ENCODE data around the gene CDC42SE1.

Gene CDC42SE1

DNA sequence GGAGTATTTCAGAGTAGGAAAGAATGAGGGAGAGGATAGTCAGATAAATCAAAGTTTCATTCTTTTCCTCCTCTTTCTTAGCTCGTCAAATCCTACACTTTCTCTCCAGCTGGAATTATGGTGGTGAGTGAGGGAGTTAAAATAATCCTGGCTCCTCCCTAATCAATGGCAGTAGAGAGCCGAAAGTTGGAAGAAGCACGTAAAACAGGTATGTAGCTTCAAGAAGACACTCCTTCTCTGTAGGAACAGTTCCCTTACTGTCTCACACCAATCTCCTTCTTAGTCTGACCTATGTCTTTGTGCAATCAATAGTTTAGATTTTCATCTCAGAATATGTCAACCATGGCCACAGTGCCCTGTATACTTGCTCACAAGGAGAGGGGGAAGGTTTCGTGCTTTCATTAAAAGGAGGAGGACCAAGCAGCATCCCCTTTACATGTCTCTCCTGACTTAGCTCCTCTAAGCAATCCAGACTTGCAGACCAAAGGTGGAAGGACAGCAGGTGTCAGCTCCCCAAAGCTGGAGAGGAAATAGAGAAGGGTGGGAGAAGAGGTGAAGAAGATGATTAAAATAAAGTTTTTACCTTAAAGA, 53.6 kb downstream of the CDC42SE1 start:
- Histone ChIP-seq H3F3A (ENCODE audit: control insufficient read depth, insufficient read depth) (peaks cover 6% of the 10 kb centered on the region), H3K9me3 (ENCODE audit: control insufficient read depth, insufficient read depth, low read length) (no peaks in the 10 kb centered on the region), H3K27ac (ENCODE audit: low read depth, low read length) (no peak overlapping the region), H3K4me3 (ENCODE audit: low read length) (peak overlapping the region; percentile 64), H3K4me2 (ENCODE audit: low read length) (peak overlapping the region; percentile 61), H3K4me1 (ENCODE audit: control insufficient read depth, low read length) (peaks cover 60% of the 10 kb centered on the region), H4K20me1 (ENCODE audit: control insufficient read depth, insufficient read depth, low read depth, low read length) (no peaks in the 10 kb centered on the region), H3K27me3 (ENCODE audit: control insufficient read depth, low read length) (no peaks in the 10 kb centered on the region), H3K36me3 (ENCODE audit: control insufficient read depth, low read length) (0 out of 2 replicates have a peak, but pooled peaks cover 3% of the 10 kb centered on the region), H3K9me2 (replicated peaks; ENCODE audit: control insufficient read depth, low read length) (no peaks in the 10 kb centered on the region), H3K79me2 (ENCODE audit: control insufficient read depth, low read length) (peaks cover 18% of the 10 kb centered on the region)
- no peak for TF ChIP-seq EZH2phosphoT487 (IDR thresholded peaks at IDR 0.05; ENCODE audit: borderline replicate concordance, low read length)
- TF ChIP-seq, protein P1, sequence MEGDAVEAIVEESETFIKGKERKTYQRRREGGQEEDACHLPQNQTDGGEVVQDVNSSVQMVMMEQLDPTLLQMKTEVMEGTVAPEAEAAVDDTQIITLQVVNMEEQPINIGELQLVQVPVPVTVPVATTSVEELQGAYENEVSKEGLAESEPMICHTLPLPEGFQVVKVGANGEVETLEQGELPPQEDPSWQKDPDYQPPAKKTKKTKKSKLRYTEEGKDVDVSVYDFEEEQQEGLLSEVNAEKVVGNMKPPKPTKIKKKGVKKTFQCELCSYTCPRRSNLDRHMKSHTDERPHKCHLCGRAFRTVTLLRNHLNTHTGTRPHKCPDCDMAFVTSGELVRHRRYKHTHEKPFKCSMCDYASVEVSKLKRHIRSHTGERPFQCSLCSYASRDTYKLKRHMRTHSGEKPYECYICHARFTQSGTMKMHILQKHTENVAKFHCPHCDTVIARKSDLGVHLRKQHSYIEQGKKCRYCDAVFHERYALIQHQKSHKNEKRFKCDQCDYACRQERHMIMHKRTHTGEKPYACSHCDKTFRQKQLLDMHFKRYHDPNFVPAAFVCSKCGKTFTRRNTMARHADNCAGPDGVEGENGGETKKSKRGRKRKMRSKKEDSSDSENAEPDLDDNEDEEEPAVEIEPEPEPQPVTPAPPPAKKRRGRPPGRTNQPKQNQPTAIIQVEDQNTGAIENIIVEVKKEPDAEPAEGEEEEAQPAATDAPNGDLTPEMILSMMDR (IDR thresholded peaks at IDR 0.05; ENCODE audit: low read depth, low read length, poor library complexity, severe bottlenecking), result no peak

DNA sequence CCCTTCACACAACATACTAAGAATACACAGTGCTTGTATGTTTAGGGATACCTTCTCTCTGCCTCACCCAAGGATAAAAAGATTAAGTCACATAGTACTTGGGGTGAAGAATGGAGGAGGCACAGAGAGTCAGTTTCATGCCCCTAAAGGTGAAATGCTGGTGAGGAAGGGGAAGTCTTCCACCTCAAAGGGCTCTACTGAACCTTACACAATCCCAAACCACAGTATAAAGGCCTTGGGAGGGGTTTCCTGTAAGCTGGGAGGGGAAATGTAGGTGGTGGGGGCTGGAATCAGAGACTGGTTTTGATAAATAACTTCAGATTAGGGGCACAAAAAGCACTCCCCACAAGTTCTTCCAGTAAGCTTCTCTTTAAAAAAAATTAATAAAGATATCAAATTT, 56.2 kb downstream of the CDC42SE1 start:
- no peaks in the 10 kb centered on the region for H3K27me3 ChIP-seq (ENCODE audit: control insufficient read depth, low read length)
- H3K27ac ChIP-seq (ENCODE audit: low read depth, low read length), result no peak overlapping the region
- H3K9me3 ChIP-seq (ENCODE audit: control insufficient read depth, insufficient read depth, low read length), result no peaks in the 10 kb centered on the region
- TF ChIP-seq, protein P1 (IDR thresholded peaks at IDR 0.05; ENCODE audit: low read depth, low read length, poor library complexity, severe bottlenecking), result no peak
- no peak for TF ChIP-seq EZH2phosphoT487 (IDR thresholded peaks at IDR 0.05; ENCODE audit: borderline replicate concordance, low read length)
- H3K36me3 ChIP-seq (ENCODE audit: control insufficient read depth, low read length), result no peaks in the 10 kb centered on the region
- H4K20me1 ChIP-seq (ENCODE audit: control insufficient read depth, insufficient read depth, low read depth, low read length), result no peaks in the 10 kb centered on the region
- peaks cover 6% of the 10 kb centered on the region for H3F3A ChIP-seq (ENCODE audit: control insufficient read depth, insufficient read depth)
- peak overlapping the region; percentile 28; the same call in 1 of the 2 replicates for H3K4me2 ChIP-seq (ENCODE audit: low read length)
- no peaks in the 10 kb centered on the region for H3K79me2 ChIP-seq (ENCODE audit: control insufficient read depth, low read length)
- H3K4me3 ChIP-seq (ENCODE audit: low read length), result no peak overlapping the region
- H3K4me1 ChIP-seq (ENCODE audit: control insufficient read depth, low read length), result peaks cover 50% of the 10 kb centered on the region
- H3K9me2 ChIP-seq (replicated peaks; ENCODE audit: control insufficient read depth, low read length), result no peaks in the 10 kb centered on the region

DNA sequence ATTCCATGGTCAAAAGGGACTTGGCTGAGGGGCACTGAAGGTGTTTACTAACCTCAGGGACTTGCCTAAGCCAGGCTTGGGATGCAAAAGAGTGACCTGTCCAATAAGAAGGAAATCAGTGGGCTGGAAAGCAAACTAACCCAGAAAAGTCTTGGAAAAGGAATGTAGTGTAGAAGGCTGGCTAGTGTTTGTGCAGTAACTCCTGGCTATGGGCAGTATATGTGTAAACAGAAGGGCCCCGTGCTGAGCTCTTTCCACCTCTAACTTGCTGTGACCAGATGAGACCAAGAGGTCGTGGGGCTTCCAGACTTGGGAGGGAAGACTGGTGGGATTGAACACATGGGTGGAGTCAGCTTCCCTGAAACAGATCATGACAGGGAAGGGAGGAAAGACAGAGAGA, 56.8 kb downstream of the CDC42SE1 start:
- TF ChIP-seq, protein P1 (IDR thresholded peaks at IDR 0.05; ENCODE audit: low read depth, low read length, poor library complexity, severe bottlenecking), result no peak
- no peak for TF ChIP-seq EZH2phosphoT487 (IDR thresholded peaks at IDR 0.05; ENCODE audit: borderline replicate concordance, low read length)
- Histone ChIP-seq H3K4me3 (ENCODE audit: low read length) (no peak overlapping the region), H3K36me3 (ENCODE audit: control insufficient read depth, low read length) (no peaks in the 10 kb centered on the region), H3K9me2 (replicated peaks; ENCODE audit: control insufficient read depth, low read length) (no peaks in the 10 kb centered on the region), H3F3A (ENCODE audit: control insufficient read depth, insufficient read depth) (peaks cover 3% of the 10 kb centered on the region), H3K9me3 (ENCODE audit: control insufficient read depth, insufficient read depth, low read length) (no peaks in the 10 kb centered on the region), H3K4me1 (ENCODE audit: control insufficient read depth, low read length) (peaks cover 45% of the 10 kb centered on the region), H3K27ac (ENCODE audit: low read depth, low read length) (no peak overlapping the region), H3K79me2 (ENCODE audit: control insufficient read depth, low read length) (no peaks in the 10 kb centered on the region), H3K27me3 (ENCODE audit: control insufficient read depth, low read length) (no peaks in the 10 kb centered on the region), H4K20me1 (ENCODE audit: control insufficient read depth, insufficient read depth, low read depth, low read length) (no peaks in the 10 kb centered on the region), H3K4me2 (ENCODE audit: low read length) (no peak overlapping the region)

Data from DOHH2 (cell line).